Measurements from ENCODE around the gene OPN4. TPM values are rescaled to one million over a fixed set of nuclear protein-coding genes. Genes with fewer than 3 reads are reported as not detected.
A peak's percentile ranks its signal among the peaks of the same experiment; 100 is the strongest.

Gene OPN4
- total and polyA plus RNA-seq, 8 donors, result not detected

DNA sequence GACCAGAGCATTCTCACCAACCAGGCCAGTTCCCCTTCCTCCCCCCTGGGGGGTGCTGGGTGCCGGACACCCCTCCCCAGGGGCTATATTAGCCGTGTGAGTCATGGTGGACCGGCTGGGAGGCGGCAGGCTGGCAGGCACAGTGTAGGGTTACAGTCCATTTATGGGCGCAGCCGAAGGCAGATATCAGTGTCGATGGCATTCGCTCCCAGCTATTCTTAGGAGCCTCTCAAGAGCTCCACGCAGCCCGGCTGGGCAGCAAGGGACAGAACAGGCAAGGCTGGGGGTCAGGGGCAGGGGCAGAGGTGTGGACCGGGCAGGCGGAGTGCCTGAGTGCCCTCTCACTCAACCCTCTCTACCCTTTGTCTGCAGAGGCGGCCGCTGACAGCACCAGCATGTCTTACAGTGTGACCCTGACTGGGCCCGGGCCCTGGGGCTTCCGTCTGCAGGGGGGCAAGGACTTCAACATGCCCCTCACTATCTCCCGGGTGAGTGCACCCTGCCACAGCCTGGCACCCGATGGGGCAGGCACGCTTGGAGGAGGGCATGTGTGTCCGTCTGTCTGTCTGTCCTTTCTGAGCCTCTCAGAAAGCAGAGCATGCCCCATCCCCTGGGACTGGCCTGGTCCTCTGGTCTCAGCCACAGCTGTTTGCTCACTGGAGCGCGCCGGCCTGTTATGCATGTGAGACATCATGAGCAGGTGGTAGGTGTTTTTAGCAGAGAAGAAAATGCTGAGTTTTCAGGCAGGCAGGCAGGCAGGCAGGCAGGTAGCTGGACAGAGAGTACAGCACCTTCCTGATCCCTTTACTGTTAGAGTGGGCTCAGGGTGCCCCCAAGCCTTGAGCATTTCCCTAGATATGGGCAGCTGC is 14.2 kb downstream of the OPN4 start, which contains the start of gene LDB3:
LDB3 (plus strand) TSS at position 215 of the 869 bp plus-strand sequence; CDS start at position 396, 181 bp downstream.
- no peaks in the 10 kb centered on the region for H3K9me3 ChIP-seq
- H3K27me3 ChIP-seq, result no peaks in the 10 kb centered on the region
- no peak for TF ChIP-seq EP300 (IDR thresholded peaks at IDR 0.05)
- no peak for TF ChIP-seq POLR2A (IDR thresholded peaks at IDR 0.05)
- TF ChIP-seq, protein P1, sequence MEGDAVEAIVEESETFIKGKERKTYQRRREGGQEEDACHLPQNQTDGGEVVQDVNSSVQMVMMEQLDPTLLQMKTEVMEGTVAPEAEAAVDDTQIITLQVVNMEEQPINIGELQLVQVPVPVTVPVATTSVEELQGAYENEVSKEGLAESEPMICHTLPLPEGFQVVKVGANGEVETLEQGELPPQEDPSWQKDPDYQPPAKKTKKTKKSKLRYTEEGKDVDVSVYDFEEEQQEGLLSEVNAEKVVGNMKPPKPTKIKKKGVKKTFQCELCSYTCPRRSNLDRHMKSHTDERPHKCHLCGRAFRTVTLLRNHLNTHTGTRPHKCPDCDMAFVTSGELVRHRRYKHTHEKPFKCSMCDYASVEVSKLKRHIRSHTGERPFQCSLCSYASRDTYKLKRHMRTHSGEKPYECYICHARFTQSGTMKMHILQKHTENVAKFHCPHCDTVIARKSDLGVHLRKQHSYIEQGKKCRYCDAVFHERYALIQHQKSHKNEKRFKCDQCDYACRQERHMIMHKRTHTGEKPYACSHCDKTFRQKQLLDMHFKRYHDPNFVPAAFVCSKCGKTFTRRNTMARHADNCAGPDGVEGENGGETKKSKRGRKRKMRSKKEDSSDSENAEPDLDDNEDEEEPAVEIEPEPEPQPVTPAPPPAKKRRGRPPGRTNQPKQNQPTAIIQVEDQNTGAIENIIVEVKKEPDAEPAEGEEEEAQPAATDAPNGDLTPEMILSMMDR (IDR thresholded peaks at IDR 0.05), result no peak
- TF ChIP-seq POLR2AphosphoS5 (IDR thresholded peaks at IDR 0.05), result peak in 2 of 3 donors; percentile 51 to 66
- no peaks in the 10 kb centered on the region for H3K36me3 ChIP-seq
- 45 to 55% (median 49%) methylated on average over 7 to 23 of the region's 23 CpGs for whole genome bisulfite sequencing, 5 donors
- H3K4me1 ChIP-seq, result peaks cover 26 to 69% (median 49%) of the 10 kb centered on the region in 4 donors
- H3K27ac ChIP-seq, result peak within 1 kb of the TSS in 4 of 5 donors; percentile 64 to 85 (median 76)
- peak; percentile 33 to 79 for DNase-seq
- H3K4me3 ChIP-seq, result peak within 1 kb of the TSS; percentile 15 to 32 (median 28)
- intact Hi-C loops (cut with DNase I; ENCODE audit: low total_unique reads), result no loop called here

GRCh38 chr10:86670290-86670811 is 16.0 kb downstream of the OPN4 start:
- peaks cover 34 to 75% (median 59%) of the 10 kb centered on the region in 4 donors for H3K4me1 ChIP-seq
- no peaks in the 10 kb centered on the region for H3K9me3 ChIP-seq
- WGBS, 5 donors, result 62 to 81% (median 76%) methylated on average over 7 to 8 of the region's 8 CpGs
- H3K27ac ChIP-seq, result peak overlapping the region in 4 of 5 donors; percentile 59 to 85 (median 76)
- H3K36me3 ChIP-seq, result no peaks in the 10 kb centered on the region
- intact Hi-C loops (cut with DNase I; ENCODE audit: low total_unique reads), result no loop called here
- DNase-seq, result no peak
- TF ChIP-seq EP300 (IDR thresholded peaks at IDR 0.05) (no peak), POLR2A (IDR thresholded peaks at IDR 0.05) (no peak), POLR2AphosphoS5 (IDR thresholded peaks at IDR 0.05) (no peak)
- TF ChIP-seq, protein P1 (IDR thresholded peaks at IDR 0.05), result no peak
- H3K4me3 ChIP-seq, result peak overlapping the region in 3 of 4 donors; percentile 24 to 29 (median 27)
- H3K27me3 ChIP-seq, result no peaks in the 10 kb centered on the region

DNA sequence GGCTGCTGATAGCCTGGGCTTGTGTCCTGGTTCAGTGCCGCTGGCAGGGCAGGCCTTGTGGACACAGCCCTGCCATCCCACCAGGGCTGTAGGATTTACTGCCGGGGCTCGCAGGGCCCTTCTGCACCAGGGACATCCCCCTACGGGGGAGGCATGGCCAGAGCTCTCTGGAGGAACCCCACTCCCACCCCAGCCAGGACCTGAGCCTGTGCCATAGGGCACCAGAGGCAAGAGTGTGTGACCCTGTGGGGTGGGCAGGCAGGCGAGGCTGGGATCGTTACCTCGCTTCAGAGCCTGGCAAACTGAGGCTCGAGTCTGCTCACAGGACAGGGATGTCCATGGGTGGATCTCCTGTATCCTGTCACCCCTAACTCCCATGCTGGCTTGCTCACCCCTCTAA is 16.5 kb downstream of the OPN4 start:
- H3K36me3 ChIP-seq, result no peaks in the 10 kb centered on the region
- DNase-seq, result no peak
- peaks cover 34 to 80% (median 59%) of the 10 kb centered on the region in 4 donors for H3K4me1 ChIP-seq
- no peaks in the 10 kb centered on the region for H3K27me3 ChIP-seq
- peak overlapping the region; percentile 22 to 29 (median 26) for H3K4me3 ChIP-seq
- intact Hi-C loops (cut with DNase I; ENCODE audit: low total_unique reads), result no loop called here
- 61 to 87% (median 83%) methylated on average over 2 to 8 of the region's 8 CpGs for WGBS, 5 donors
- H3K27ac ChIP-seq, result peak overlapping the region in 4 of 5 donors; percentile 59 to 85 (median 76)
- H3K9me3 ChIP-seq, result no peaks in the 10 kb centered on the region
- TF ChIP-seq POLR2A (IDR thresholded peaks at IDR 0.05), result no peak
- no peak for TF ChIP-seq POLR2AphosphoS5 (IDR thresholded peaks at IDR 0.05)
- TF ChIP-seq, protein P1 (IDR thresholded peaks at IDR 0.05), result no peak
- TF ChIP-seq EP300 (IDR thresholded peaks at IDR 0.05), result no peak

DNA sequence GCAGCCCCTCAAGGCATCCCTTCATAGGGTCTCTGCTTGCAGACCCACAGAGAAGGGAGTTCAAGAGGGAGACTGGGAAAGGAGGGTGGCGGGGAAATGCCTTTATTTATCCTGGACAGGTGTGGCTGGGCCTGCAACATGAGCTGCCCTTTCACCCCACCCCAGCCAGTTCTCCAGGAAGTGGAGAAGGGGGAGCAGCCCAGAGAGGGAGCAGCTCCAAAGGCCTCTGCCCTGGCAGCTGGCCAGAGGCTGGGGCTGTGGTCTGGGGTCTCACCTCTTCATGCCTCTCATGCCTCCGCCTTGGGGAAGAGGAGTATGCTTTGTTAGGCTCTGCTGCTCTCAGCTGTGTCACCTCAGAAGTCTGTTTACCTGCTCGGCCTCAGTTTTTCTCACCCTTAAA is 17.1 kb downstream of the OPN4 start:
- Histone ChIP-seq H3K27ac (peak overlapping the region in 4 of 5 donors; percentile 59 to 85 (median 76)), H3K4me3 (peak overlapping the region; percentile 22 to 29 (median 26)), H3K27me3 (no peaks in the 10 kb centered on the region), H3K4me1 (peaks cover 34 to 80% (median 59%) of the 10 kb centered on the region in 4 donors), H3K9me3 (no peaks in the 10 kb centered on the region), H3K36me3 (no peaks in the 10 kb centered on the region)
- intact Hi-C loops (cut with DNase I; ENCODE audit: low total_unique reads), result no loop called here
- no peak for TF ChIP-seq POLR2AphosphoS5 (IDR thresholded peaks at IDR 0.05)
- TF ChIP-seq POLR2A (IDR thresholded peaks at IDR 0.05), result no peak
- TF ChIP-seq, protein P1 (IDR thresholded peaks at IDR 0.05), result no peak
- no peak for TF ChIP-seq EP300 (IDR thresholded peaks at IDR 0.05)
- WGBS, 5 donors, result 38 to 61% (median 45%) methylated on average over 3 of the region's 3 CpGs
- peak; percentile 63 to 78 for DNase-seq
